K562 (cell line): ENCODE measurements around the gene CCND3. TPM values are rescaled to one million over a fixed set of nuclear protein-coding genes. Genes with fewer than 3 reads are reported as not detected.

ENCODE experiments used
- CBFB ChIP-seq: sonication (generic); formaldehyde crosslinking; IDR thresholded peaks from 2 replicates; pipeline ENCODE4 v1.4.0; 2020; ENCODE audit warnings: mild to moderate bottlenecking, missing genetic modification reagents
- GATA2 ChIP-seq: sonication (generic); formaldehyde crosslinking; IDR thresholded peaks from 2 replicates; pipeline ENCODE4 v1.4.0; 2020; ENCODE audit warnings: mild to moderate bottlenecking, missing genetic modification reagents
- KAT7 ChIP-seq: sonication (generic); formaldehyde crosslinking; IDR thresholded peaks from 2 replicates; pipeline ENCODE4 v1.8.0; 2022; ENCODE audit warnings: missing genetic modification reagents, mild to moderate bottlenecking, borderline replicate concordance
- MTA3 ChIP-seq: fragments of 450-650 bp; formaldehyde crosslinking; IDR thresholded peaks from 2 replicates; pipeline ENCODE4 v1.6.1; 2017; ENCODE audit warnings: mild to moderate bottlenecking, borderline replicate concordance
- NR2C1 ChIP-seq, 2 experiments: fragments of 450-650 bp; IDR thresholded peaks; 2 replicates each; pipeline ENCODE4 v1.6.1; 2017; ENCODE audit warnings: mild to moderate bottlenecking in 2 of 2, antibody characterized with exemption in 1 of 2, inconsistent platforms in 1 of 2, missing compliant biosample characterization in 1 of 2, missing genetic modification characterization in 1 of 2
- POLR2AphosphoS2 ChIP-seq: IDR thresholded peaks from 2 replicates; pipeline ENCODE4 v1.6.1; 2012; ENCODE audit warnings: low read length, improper control_type of control experiment
- RUNX1 ChIP-seq: sonication (generic); IDR thresholded peaks from 2 replicates; pipeline ENCODE4 v1.6.1; 2016; ENCODE audit warnings: antibody characterized with exemption, low read depth
- SIN3B ChIP-seq: fragments of 450-650 bp; IDR thresholded peaks from 2 replicates; pipeline ENCODE4 v1.6.1; 2017; ENCODE audit warnings: low read depth, mild to moderate bottlenecking, moderate library complexity
- ZNF347 ChIP-seq: fragments of 450-650 bp; formaldehyde crosslinking; IDR thresholded peaks from 2 replicates; pipeline ENCODE4 v1.4.0; 2020; ENCODE audit warnings: low read depth, mild to moderate bottlenecking, moderate library complexity
- ZNF431 ChIP-seq: sonication (generic); formaldehyde crosslinking; IDR thresholded peaks from 2 replicates; pipeline ENCODE4 v1.8.0; 2022; ENCODE audit warnings: mild to moderate bottlenecking, missing genetic modification reagents
- polyA plus RNA-seq, 8 experiments: library from polyadenylated mRNA; depleted of rRNA in 4 of 8; stranded (reverse) in 5 of 8; unstranded in 3 of 8; fragments of >200 nt; fragmentation: Nextera tagmentation in 2 of 8; fragmentation: Illumina TruSeq in 1 of 8; extraction: Ambion mirVana in 2 of 8; extraction: Trizol in 1 of 8; gene quantifications; 2 replicates each; pipeline versions ENCODE4 v1.2.1 to v1.2.3, GENCODE V29; 2011 to 2014; ENCODE audit warnings: inconsistent platforms in 1 of 8, missing spikeins in 1 of 8
- total RNA-seq, 7 experiments: library from RNA; depleted of rRNA in 6 of 7; stranded (reverse); fragments of >200 nt in 6 of 7; fragmentation: Illumina TruSeq in 2 of 7; extraction: Trizol in 2 of 7; gene quantifications; 2 replicates each; pipeline versions ENCODE4 v1.2.1 to v1.2.3, GENCODE V29; 2011 to 2021; ENCODE audit warnings: low replicate concordance in 1 of 7
- TF ChIP-seq, protein P1 (sequence below): fragments of 450-650 bp; IDR thresholded peaks from 2 replicates; pipeline ENCODE4 v1.6.1; 2017; ENCODE audit warnings: antibody characterized with exemption, mild to moderate bottlenecking
- TF ChIP-seq, protein P2 (sequence below): fragments of 450-650 bp; formaldehyde crosslinking; IDR thresholded peaks from 2 replicates; pipeline ENCODE4 v1.4.0; 2020; ENCODE audit warnings: mild to moderate bottlenecking, moderate library complexity
- TF ChIP-seq, protein P3 (sequence below), 2 experiments: fragments of 450-650 bp; conservative IDR thresholded peaks; 2 replicates each; pipeline ENCODE4 v1.6.1; 2017; ENCODE audit warnings: mild to moderate bottlenecking in 2 of 2, moderate library complexity in 2 of 2
- TF ChIP-seq, protein P4 (sequence below): sonication (generic); formaldehyde crosslinking; IDR thresholded peaks from 2 replicates; pipeline ENCODE4 v1.8.0; 2023; ENCODE audit warnings: missing genetic modification reagents, mild to moderate bottlenecking, borderline replicate concordance

The CCND3 gene
- total and polyA plus RNA-seq, 9 of the 15 experiments (the other 6 are each of a cell fraction or from before 2014, with no cell fraction given) = 21.5 to 204 (median 97.4) TPM

DNA sequence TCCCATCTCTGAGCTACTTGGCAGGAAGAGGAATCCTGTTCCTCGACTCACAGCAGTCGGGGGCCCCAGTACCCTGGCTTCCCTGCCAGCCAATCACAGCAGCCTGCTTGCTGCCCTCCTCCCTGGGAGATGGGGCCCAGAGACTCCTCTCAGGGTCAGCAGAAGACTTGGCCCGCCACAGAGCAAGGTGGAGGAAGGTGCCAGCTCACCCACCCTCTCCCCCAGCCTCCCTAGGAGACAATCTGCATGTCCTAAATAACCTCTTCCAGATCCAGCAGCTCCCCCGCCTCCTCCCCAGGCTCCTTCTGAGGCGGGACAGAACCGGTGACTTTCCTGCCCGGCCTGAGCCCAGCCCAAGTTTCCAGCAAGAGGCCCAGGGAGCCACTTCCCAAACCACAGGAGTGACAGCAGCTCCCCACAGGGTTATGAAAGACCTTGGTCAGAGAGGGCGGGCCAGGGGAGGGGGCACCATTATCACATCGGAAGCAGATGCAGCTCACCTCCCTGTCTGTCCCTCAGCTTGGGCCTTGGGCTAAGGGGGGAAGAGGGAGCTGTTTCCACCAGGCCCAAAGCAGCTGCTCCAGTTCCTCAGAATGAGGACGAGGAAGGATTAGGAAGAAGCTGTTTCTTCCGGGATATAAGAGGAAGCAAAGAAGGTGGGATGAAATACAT lies 2.3 kb downstream of the CCND3 start (continued):
- TF ChIP-seq, protein P1, sequence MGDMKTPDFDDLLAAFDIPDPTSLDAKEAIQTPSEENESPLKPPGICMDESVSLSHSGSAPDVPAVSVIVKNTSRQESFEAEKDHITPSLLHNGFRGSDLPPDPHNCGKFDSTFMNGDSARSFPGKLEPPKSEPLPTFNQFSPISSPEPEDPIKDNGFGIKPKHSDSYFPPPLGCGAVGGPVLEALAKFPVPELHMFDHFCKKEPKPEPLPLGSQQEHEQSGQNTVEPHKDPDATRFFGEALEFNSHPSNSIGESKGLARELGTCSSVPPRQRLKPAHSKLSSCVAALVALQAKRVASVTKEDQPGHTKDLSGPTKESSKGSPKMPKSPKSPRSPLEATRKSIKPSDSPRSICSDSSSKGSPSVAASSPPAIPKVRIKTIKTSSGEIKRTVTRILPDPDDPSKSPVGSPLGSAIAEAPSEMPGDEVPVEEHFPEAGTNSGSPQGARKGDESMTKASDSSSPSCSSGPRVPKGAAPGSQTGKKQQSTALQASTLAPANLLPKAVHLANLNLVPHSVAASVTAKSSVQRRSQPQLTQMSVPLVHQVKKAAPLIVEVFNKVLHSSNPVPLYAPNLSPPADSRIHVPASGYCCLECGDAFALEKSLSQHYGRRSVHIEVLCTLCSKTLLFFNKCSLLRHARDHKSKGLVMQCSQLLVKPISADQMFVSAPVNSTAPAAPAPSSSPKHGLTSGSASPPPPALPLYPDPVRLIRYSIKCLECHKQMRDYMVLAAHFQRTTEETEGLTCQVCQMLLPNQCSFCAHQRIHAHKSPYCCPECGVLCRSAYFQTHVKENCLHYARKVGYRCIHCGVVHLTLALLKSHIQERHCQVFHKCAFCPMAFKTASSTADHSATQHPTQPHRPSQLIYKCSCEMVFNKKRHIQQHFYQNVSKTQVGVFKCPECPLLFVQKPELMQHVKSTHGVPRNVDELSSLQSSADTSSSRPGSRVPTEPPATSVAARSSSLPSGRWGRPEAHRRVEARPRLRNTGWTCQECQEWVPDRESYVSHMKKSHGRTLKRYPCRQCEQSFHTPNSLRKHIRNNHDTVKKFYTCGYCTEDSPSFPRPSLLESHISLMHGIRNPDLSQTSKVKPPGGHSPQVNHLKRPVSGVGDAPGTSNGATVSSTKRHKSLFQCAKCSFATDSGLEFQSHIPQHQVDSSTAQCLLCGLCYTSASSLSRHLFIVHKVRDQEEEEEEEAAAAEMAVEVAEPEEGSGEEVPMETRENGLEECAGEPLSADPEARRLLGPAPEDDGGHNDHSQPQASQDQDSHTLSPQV = peak; percentile 82
- peak; percentile 64 for TF ChIP-seq MTA3
- 0 out of 2 replicates have a peak, but pooled peaks have one; percentile 38 for TF ChIP-seq NR2C1 (IDR thresholded peaks at IDR 0.05)
- peak; percentile 74 for TF ChIP-seq NR2C1 (tag; IDR thresholded peaks at IDR 0.05)
- no peak for TF ChIP-seq ZNF431
- no peak for TF ChIP-seq ZNF347 (CRISPR knock-in tag)
- TF ChIP-seq RUNX1 = 0 out of 2 replicates have a peak, but pooled peaks have one; percentile 45
- TF ChIP-seq KAT7 (CRISPR knock-in tag) = no peak
- TF ChIP-seq, protein P2, sequence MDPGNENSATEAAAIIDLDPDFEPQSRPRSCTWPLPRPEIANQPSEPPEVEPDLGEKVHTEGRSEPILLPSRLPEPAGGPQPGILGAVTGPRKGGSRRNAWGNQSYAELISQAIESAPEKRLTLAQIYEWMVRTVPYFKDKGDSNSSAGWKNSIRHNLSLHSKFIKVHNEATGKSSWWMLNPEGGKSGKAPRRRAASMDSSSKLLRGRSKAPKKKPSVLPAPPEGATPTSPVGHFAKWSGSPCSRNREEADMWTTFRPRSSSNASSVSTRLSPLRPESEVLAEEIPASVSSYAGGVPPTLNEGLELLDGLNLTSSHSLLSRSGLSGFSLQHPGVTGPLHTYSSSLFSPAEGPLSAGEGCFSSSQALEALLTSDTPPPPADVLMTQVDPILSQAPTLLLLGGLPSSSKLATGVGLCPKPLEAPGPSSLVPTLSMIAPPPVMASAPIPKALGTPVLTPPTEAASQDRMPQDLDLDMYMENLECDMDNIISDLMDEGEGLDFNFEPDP (CRISPR knock-in tag) = no peak
- TF ChIP-seq, protein P3, sequence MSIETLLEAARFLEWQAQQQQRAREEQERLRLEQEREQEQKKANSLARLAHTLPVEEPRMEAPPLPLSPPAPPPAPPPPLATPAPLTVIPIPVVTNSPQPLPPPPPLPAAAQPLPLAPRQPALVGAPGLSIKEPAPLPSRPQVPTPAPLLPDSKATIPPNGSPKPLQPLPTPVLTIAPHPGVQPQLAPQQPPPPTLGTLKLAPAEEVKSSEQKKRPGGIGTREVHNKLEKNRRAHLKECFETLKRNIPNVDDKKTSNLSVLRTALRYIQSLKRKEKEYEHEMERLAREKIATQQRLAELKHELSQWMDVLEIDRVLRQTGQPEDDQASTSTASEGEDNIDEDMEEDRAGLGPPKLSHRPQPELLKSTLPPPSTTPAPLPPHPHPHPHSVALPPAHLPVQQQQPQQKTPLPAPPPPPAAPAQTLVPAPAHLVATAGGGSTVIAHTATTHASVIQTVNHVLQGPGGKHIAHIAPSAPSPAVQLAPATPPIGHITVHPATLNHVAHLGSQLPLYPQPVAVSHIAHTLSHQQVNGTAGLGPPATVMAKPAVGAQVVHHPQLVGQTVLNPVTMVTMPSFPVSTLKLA (conservative IDR thresholded peaks at IDR 0.05) = peak in 1 of 2 experiments; percentile 29; a peak in 1 of 4 replicates
- peak; percentile 95 for TF ChIP-seq CBFB (CRISPR knock-in tag)
- TF ChIP-seq POLR2AphosphoS2 = no peak
- TF ChIP-seq GATA2 (CRISPR knock-in tag) = peak; percentile 79
- no peak for TF ChIP-seq SIN3B
- TF ChIP-seq, protein P4, sequence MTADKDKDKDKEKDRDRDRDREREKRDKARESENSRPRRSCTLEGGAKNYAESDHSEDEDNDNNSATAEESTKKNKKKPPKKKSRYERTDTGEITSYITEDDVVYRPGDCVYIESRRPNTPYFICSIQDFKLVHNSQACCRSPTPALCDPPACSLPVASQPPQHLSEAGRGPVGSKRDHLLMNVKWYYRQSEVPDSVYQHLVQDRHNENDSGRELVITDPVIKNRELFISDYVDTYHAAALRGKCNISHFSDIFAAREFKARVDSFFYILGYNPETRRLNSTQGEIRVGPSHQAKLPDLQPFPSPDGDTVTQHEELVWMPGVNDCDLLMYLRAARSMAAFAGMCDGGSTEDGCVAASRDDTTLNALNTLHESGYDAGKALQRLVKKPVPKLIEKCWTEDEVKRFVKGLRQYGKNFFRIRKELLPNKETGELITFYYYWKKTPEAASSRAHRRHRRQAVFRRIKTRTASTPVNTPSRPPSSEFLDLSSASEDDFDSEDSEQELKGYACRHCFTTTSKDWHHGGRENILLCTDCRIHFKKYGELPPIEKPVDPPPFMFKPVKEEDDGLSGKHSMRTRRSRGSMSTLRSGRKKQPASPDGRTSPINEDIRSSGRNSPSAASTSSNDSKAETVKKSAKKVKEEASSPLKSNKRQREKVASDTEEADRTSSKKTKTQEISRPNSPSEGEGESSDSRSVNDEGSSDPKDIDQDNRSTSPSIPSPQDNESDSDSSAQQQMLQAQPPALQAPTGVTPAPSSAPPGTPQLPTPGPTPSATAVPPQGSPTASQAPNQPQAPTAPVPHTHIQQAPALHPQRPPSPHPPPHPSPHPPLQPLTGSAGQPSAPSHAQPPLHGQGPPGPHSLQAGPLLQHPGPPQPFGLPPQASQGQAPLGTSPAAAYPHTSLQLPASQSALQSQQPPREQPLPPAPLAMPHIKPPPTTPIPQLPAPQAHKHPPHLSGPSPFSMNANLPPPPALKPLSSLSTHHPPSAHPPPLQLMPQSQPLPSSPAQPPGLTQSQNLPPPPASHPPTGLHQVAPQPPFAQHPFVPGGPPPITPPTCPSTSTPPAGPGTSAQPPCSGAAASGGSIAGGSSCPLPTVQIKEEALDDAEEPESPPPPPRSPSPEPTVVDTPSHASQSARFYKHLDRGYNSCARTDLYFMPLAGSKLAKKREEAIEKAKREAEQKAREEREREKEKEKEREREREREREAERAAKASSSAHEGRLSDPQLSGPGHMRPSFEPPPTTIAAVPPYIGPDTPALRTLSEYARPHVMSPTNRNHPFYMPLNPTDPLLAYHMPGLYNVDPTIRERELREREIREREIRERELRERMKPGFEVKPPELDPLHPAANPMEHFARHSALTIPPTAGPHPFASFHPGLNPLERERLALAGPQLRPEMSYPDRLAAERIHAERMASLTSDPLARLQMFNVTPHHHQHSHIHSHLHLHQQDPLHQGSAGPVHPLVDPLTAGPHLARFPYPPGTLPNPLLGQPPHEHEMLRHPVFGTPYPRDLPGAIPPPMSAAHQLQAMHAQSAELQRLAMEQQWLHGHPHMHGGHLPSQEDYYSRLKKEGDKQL = no peak
